SK-N-SH (cell line): ENCODE measurements around the gene CACNA2D1.

ENCODE experiments used
- EZH2phosphoT487 ChIP-seq: fragments of 200-600 bp; sonication (generic); IDR thresholded peaks from 2 replicates; pipeline ENCODE4 v1.6.1; 2017; ENCODE audit warnings: low read depth, mixed run types, mild to moderate bottlenecking, antibody characterized with exemption, moderate library complexity, borderline replicate concordance
- JUND ChIP-seq: IDR thresholded peaks from 2 replicates; pipeline ENCODE4 v1.4.0; 2012
- POLR2AphosphoS5 ChIP-seq: IDR thresholded peaks from 2 replicates; pipeline ENCODE4 v1.6.1; 2012; ENCODE audit warnings: low read depth, low read length
- RAD21 ChIP-seq: IDR thresholded peaks from 2 replicates; pipeline ENCODE4 v1.6.1; 2012; ENCODE audit warnings: mild to moderate bottlenecking, low read length
- RCOR1 ChIP-seq: fragments of 150-350 bp; IDR thresholded peaks from 2 replicates; pipeline ENCODE4 v1.6.1; 2017; ENCODE audit warnings: antibody characterized with exemption, low read length
- TF ChIP-seq, protein P1 (sequence below): fragments of 200-600 bp; sonication (generic); IDR thresholded peaks from 2 replicates; pipeline ENCODE4 v1.6.1; 2017; ENCODE audit warnings: antibody characterized with exemption, mild to moderate bottlenecking, moderate library complexity
- TF ChIP-seq, protein P2 (sequence below): IDR thresholded peaks from 2 replicates; pipeline ENCODE4 v1.4.0; 2012; ENCODE audit warnings: low read depth, borderline replicate concordance

DNA sequence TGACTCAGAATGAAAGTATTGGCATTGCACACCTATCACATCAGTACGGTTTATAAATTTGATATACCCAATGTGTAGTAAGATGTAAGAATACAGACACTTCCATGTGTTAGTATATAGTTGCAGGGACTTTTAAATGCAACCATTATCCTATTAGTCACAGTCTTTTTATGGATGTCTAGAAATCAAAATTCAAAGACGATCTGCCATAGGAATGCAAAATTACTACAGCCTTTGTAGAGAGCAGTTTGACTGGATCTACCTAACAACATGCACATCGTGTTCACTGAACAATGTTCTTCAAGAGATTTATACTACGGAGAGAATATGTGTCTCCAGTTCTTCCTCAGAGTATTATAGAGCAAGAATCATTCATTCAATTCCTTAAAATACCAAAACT lies 356.5 kb downstream of the CACNA2D1 start:
- TF ChIP-seq POLR2AphosphoS5 (no peak), RAD21 (no peak), EZH2phosphoT487 (no peak), RCOR1 (no peak), JUND (no peak)
- TF ChIP-seq, protein P1, sequence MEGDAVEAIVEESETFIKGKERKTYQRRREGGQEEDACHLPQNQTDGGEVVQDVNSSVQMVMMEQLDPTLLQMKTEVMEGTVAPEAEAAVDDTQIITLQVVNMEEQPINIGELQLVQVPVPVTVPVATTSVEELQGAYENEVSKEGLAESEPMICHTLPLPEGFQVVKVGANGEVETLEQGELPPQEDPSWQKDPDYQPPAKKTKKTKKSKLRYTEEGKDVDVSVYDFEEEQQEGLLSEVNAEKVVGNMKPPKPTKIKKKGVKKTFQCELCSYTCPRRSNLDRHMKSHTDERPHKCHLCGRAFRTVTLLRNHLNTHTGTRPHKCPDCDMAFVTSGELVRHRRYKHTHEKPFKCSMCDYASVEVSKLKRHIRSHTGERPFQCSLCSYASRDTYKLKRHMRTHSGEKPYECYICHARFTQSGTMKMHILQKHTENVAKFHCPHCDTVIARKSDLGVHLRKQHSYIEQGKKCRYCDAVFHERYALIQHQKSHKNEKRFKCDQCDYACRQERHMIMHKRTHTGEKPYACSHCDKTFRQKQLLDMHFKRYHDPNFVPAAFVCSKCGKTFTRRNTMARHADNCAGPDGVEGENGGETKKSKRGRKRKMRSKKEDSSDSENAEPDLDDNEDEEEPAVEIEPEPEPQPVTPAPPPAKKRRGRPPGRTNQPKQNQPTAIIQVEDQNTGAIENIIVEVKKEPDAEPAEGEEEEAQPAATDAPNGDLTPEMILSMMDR, result no peak
- TF ChIP-seq, protein P2, sequence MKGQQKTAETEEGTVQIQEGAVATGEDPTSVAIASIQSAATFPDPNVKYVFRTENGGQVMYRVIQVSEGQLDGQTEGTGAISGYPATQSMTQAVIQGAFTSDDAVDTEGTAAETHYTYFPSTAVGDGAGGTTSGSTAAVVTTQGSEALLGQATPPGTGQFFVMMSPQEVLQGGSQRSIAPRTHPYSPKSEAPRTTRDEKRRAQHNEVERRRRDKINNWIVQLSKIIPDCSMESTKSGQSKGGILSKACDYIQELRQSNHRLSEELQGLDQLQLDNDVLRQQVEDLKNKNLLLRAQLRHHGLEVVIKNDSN, result no peak
